HG03066 (cell line): ENCODE measurements around the gene CDX1.

ENCODE experiments used
- ATAC-seq: cut with Tn5 transposase; IDR thresholded peaks from one replicate; pipeline ENCODE4 v1.9.1; 2021; ENCODE audit warnings: low read depth; ENCODE audit not compliant: unreplicated experiment

The CDX1 gene

GRCh38 chr5:150180241-150181026, 13.9 kb downstream of the CDX1 start:
- ATAC-seq: no peak

GRCh38 chr5:150181027-150181426, 14.4 kb downstream of the CDX1 start:
- no peak for ATAC-seq

GRCh38 chr5:150181766-150182545, 15.4 kb downstream of the CDX1 start:
- no peak for ATAC-seq

GRCh38 chr5:150182774-150183173, 16.2 kb downstream of the CDX1 start:
- ATAC-seq: no peak

- no peak for ATAC-seq
These were observed 16.9 kb downstream of the CDX1 start for GRCh38 chr5:150183436-150183835.

GRCh38 chr5:150184006-150184405, 17.4 kb downstream of the CDX1 start:
- no peak for ATAC-seq

GRCh38 chr5:150184990-150185912, 18.7 kb downstream of the CDX1 start:
- no peak for ATAC-seq

GRCh38 chr5:150186137-150186536, 19.6 kb downstream of the CDX1 start:
- ATAC-seq: no peak

- ATAC-seq: no peak
These were observed 20.3 kb downstream of the CDX1 start for GRCh38 chr5:150186897-150187296.

- ATAC-seq: no peak
These were observed 21.7 kb downstream of the CDX1 start for GRCh38 chr5:150188146-150188842.

GRCh38 chr5:150189326-150189725, 22.7 kb downstream of the CDX1 start:
- ATAC-seq: no peak

GRCh38 chr5:150189728-150190502, 23.3 kb downstream of the CDX1 start, which contains the start of gene SLC6A7:
SLC6A7 (plus strand) TSS chr5:150190062; CDS start chr5:150190328, 266 bp downstream.
- no peak for ATAC-seq

GRCh38 chr5:150190503-150190979, 24.0 kb downstream of the CDX1 start:
- no peak for ATAC-seq

GRCh38 chr5:150190987-150191386, 24.4 kb downstream of the CDX1 start:
- ATAC-seq: no peak

- no peak for ATAC-seq
These were observed 25.9 kb downstream of the CDX1 start for GRCh38 chr5:150192462-150192861.

GRCh38 chr5:150195736-150196485, 29.3 kb downstream of the CDX1 start:
- no peak for ATAC-seq

- ATAC-seq: no peak
These were observed 29.9 kb downstream of the CDX1 start for GRCh38 chr5:150196514-150196913.

- ATAC-seq: no peak
These were observed 30.4 kb downstream of the CDX1 start for GRCh38 chr5:150196986-150197385.

- no peak for ATAC-seq
These were observed 30.9 kb downstream of the CDX1 start for GRCh38 chr5:150197476-150197875.
